HAP-1 (cell line): ENCODE results near the gene ABHD10.
A peak's percentile ranks its signal among the peaks of the same experiment; 100 is the strongest.

Experiments used
- DNase-seq, 2 experiments: peaks; one replicate each; pipeline ENCODE4 v3.0.0-alpha.2; 2016 to 2020; ENCODE audit warnings: low spot score in 2 of 2
- H3K27me3 ChIP-seq: fragments of 250-450 bp; sonication (Bioruptor Pico); 2 replicates; pipeline ENCODE4 v1.5.1; 2020; ENCODE audit warnings: low read depth, mild to moderate bottlenecking, moderate library complexity
- H3K36me3 ChIP-seq: fragments of 250-450 bp; sonication (Bioruptor Pico); replicated peaks from 2 replicates; pipeline ENCODE4 v1.5.1; 2020; ENCODE audit warnings: mild to moderate bottlenecking
- H3K4me1 ChIP-seq: fragments of 250-450 bp; sonication (Bioruptor Pico); 2 replicates; pipeline ENCODE4 v1.5.1; 2020; ENCODE audit warnings: mild to moderate bottlenecking
- H3K4me3 ChIP-seq: fragments of 250-450 bp; sonication (Bioruptor Pico); 2 replicates; pipeline ENCODE4 v1.5.1; 2020; ENCODE audit warnings: mild to moderate bottlenecking, moderate library complexity
- H3K9me3 ChIP-seq: fragments of 250-450 bp; sonication (Bioruptor Pico); 2 replicates; pipeline ENCODE4 v1.5.1; 2020; ENCODE audit warnings: mild to moderate bottlenecking, moderate library complexity
- in situ Hi-C: fragments of 300-500 bp; cut with MboI; formaldehyde crosslinking; loops from 3 replicates; pipeline ENCODE4 v1.14.3; 2020; ENCODE audit warnings: low sequenced_read_pairs, inconsistent platforms, mixed read lengths

Gene ABHD10

GRCh38 chr3:111952866-111953450, 25.9 kb upstream of the ABHD10 start:
- Histone ChIP-seq H3K4me1 (peaks cover 11% of the 10 kb centered on the region), H3K4me3 (no peak overlapping the region), H3K27me3 (peaks cover 44% of the 10 kb centered on the region), H3K9me3 (no peaks in the 10 kb centered on the region), H3K36me3 (no peaks in the 10 kb centered on the region)
- DNase-seq: no peak
- in situ Hi-C loops: no loop called here

GRCh38 chr3:111954228-111954990, 24.4 kb upstream of the ABHD10 start:
- in situ Hi-C loops: no loop called here
- Histone ChIP-seq H3K36me3 (no peaks in the 10 kb centered on the region), H3K27me3 (peaks cover 45% of the 10 kb centered on the region), H3K9me3 (no peaks in the 10 kb centered on the region), H3K4me3 (no peak overlapping the region), H3K4me1 (peaks cover 12% of the 10 kb centered on the region)
- no peak for DNase-seq

- Histone ChIP-seq H3K4me3 (no peak overlapping the region), H3K36me3 (no peaks in the 10 kb centered on the region), H3K4me1 (peaks cover 12% of the 10 kb centered on the region), H3K9me3 (no peaks in the 10 kb centered on the region), H3K27me3 (peaks cover 55% of the 10 kb centered on the region)
- no peak for DNase-seq
- in situ Hi-C loops: no loop called here
Measured at GRCh38 chr3:111955876-111956275, 22.9 kb upstream of the ABHD10 start.

- in situ Hi-C loops: no loop called here
- H3K27me3 ChIP-seq: peaks cover 61% of the 10 kb centered on the region
- H3K4me3 ChIP-seq: no peak overlapping the region
- H3K36me3 ChIP-seq: no peaks in the 10 kb centered on the region
- peaks cover 12% of the 10 kb centered on the region for H3K4me1 ChIP-seq
- H3K9me3 ChIP-seq: no peaks in the 10 kb centered on the region
- no peak for DNase-seq
Measured at GRCh38 chr3:111956449-111956848, 22.4 kb upstream of the ABHD10 start.

- in situ Hi-C loops: no loop called here
Measured at GRCh38 chr3:111956995-111957734, 21.7 kb upstream of the ABHD10 start.

GRCh38 chr3:111961461-111962164, 17.2 kb upstream of the ABHD10 start:
- no peak for DNase-seq
- Histone ChIP-seq H3K36me3 (no peaks in the 10 kb centered on the region), H3K4me1 (peaks cover 10% of the 10 kb centered on the region), H3K27me3 (peaks cover 46% of the 10 kb centered on the region), H3K9me3 (no peaks in the 10 kb centered on the region), H3K4me3 (no peak overlapping the region)
- in situ Hi-C loops: no loop called here

More at GRCh38 chr3:111956995-111957734, 21.7 kb upstream of the ABHD10 start:
- Histone ChIP-seq H3K27me3 (peaks cover 62% of the 10 kb centered on the region), H3K4me3 (no peak overlapping the region), H3K9me3 (no peaks in the 10 kb centered on the region), H3K4me1 (peaks cover 12% of the 10 kb centered on the region), H3K36me3 (no peaks in the 10 kb centered on the region)
- DNase-seq: peak; percentile 80 to 99

- H3K9me3 ChIP-seq: no peaks in the 10 kb centered on the region
- no peaks in the 10 kb centered on the region for H3K4me1 ChIP-seq
- no peak overlapping the region for H3K4me3 ChIP-seq
- peaks cover 44% of the 10 kb centered on the region for H3K27me3 ChIP-seq
- in situ Hi-C loops: no loop called here
- no peak for DNase-seq
- H3K36me3 ChIP-seq: no peaks in the 10 kb centered on the region
Measured at GRCh38 chr3:111963424-111963823, 15.4 kb upstream of the ABHD10 start.

GRCh38 chr3:111965484-111965883, 13.3 kb upstream of the ABHD10 start:
- Histone ChIP-seq H3K36me3 (no peaks in the 10 kb centered on the region), H3K4me1 (no peaks in the 10 kb centered on the region), H3K4me3 (no peak overlapping the region), H3K9me3 (no peaks in the 10 kb centered on the region), H3K27me3 (peaks cover 26% of the 10 kb centered on the region)
- DNase-seq: no peak
- in situ Hi-C loops: no loop called here

- H3K27me3 ChIP-seq: peaks cover 13% of the 10 kb centered on the region
- H3K4me3 ChIP-seq: no peak overlapping the region
- DNase-seq: no peak
- in situ Hi-C loops: no loop called here
- H3K9me3 ChIP-seq: no peaks in the 10 kb centered on the region
- no peaks in the 10 kb centered on the region for H3K4me1 ChIP-seq
- H3K36me3 ChIP-seq: no peaks in the 10 kb centered on the region
Measured at GRCh38 chr3:111967068-111967467, 11.8 kb upstream of the ABHD10 start.

GRCh38 chr3:111967651-111968274, 11.1 kb upstream of the ABHD10 start:
- no peaks in the 10 kb centered on the region for H3K4me1 ChIP-seq
- no peaks in the 10 kb centered on the region for H3K36me3 ChIP-seq
- peaks cover 13% of the 10 kb centered on the region for H3K27me3 ChIP-seq
- no peak overlapping the region for H3K4me3 ChIP-seq
- peak; percentile 79 to 90 for DNase-seq
- no peaks in the 10 kb centered on the region for H3K9me3 ChIP-seq
- in situ Hi-C loops: no loop called here

GRCh38 chr3:111968319-111969054, 10.3 kb upstream of the ABHD10 start:
- H3K9me3 ChIP-seq: no peaks in the 10 kb centered on the region
- no peaks in the 10 kb centered on the region for H3K4me1 ChIP-seq
- H3K4me3 ChIP-seq: no peak overlapping the region
- H3K27me3 ChIP-seq: peaks cover 13% of the 10 kb centered on the region
- in situ Hi-C loops: no loop called here
- DNase-seq: no peak
- no peaks in the 10 kb centered on the region for H3K36me3 ChIP-seq

GRCh38 chr3:111970376-111970775, 8.4 kb upstream of the ABHD10 start:
- Histone ChIP-seq H3K9me3 (no peaks in the 10 kb centered on the region), H3K27me3 (peaks cover 13% of the 10 kb centered on the region), H3K4me3 (no peak overlapping the region), H3K36me3 (no peaks in the 10 kb centered on the region), H3K4me1 (no peaks in the 10 kb centered on the region)
- DNase-seq: no peak
- in situ Hi-C loops: loop anchor here (5.0 kb wide), 1 partner anchor 253 kb away; no protein-coding TSS in a partner anchor
